HEK293T (cell line): ENCODE measurements around the gene MLH1.
"Not testable (repeated sequence)": the region's sequence is repeated elsewhere in the genome, so short reads cannot be mapped to it uniquely, and the experiment has no call there.

ENCODE experiments used
- CTCF ChIA-PET: fragments of 350-600 bp; formaldehyde crosslinking; extraction: SDS; loops from one replicate; lab custom pipeline; 2021; ENCODE audit warnings: antibody characterized with exemption, inconsistent platforms; lab: Yijun Ruan, JAX
- POLR2A ChIA-PET: fragments of 350-600 bp; formaldehyde crosslinking; extraction: SDS; loops from one replicate; lab custom pipeline; 2020; ENCODE audit warnings: antibody characterized with exemption, inconsistent platforms; lab: Yijun Ruan, JAX
- DNase-seq: peaks from one replicate; pipeline ENCODE4 v3.0.0; 2012; ENCODE audit warnings: mixed read lengths; ENCODE audit errors: extremely low spot score
- ARNT ChIP-seq: fragments of 450-650 bp; IDR thresholded peaks from 2 replicates; pipeline ENCODE4 v1.6.1; 2017; ENCODE audit warnings: mild to moderate bottlenecking
- BHLHE40 ChIP-seq: fragments of 450-650 bp; IDR thresholded peaks from 2 replicates; pipeline ENCODE4 v1.6.1; 2016; ENCODE audit warnings: mild to moderate bottlenecking, moderate library complexity, borderline replicate concordance
- CTBP1 ChIP-seq: fragments of 450-650 bp; IDR thresholded peaks from 2 replicates; pipeline ENCODE4 v1.6.1; 2016; ENCODE audit warnings: borderline replicate concordance
- ELF4 ChIP-seq: fragments of 450-650 bp; IDR thresholded peaks from 2 replicates; pipeline ENCODE4 v1.6.1; 2017; ENCODE audit warnings: antibody characterized with exemption
- FOXA1 ChIP-seq: fragments of 450-650 bp; IDR thresholded peaks from 2 replicates; pipeline ENCODE4 v1.6.1; 2016; ENCODE audit warnings: mild to moderate bottlenecking
- FOXK2 ChIP-seq: fragments of 450-650 bp; IDR thresholded peaks from 2 replicates; pipeline ENCODE4 v1.6.1; 2016; ENCODE audit warnings: mild to moderate bottlenecking
- FOXM1 ChIP-seq: fragments of 450-650 bp; IDR thresholded peaks from 2 replicates; pipeline ENCODE4 v1.6.1; 2017; ENCODE audit warnings: mild to moderate bottlenecking, borderline replicate concordance
- HDGF ChIP-seq: fragments of 450-650 bp; IDR thresholded peaks from 2 replicates; pipeline ENCODE4 v1.6.1; 2017; ENCODE audit warnings: antibody characterized with exemption, borderline replicate concordance
- L3MBTL2 ChIP-seq: fragments of 450-650 bp; conservative IDR thresholded peaks from 2 replicates; pipeline ENCODE4 v1.6.1; 2016; ENCODE audit warnings: mild to moderate bottlenecking
- LEF1 ChIP-seq: fragments of 450-650 bp; IDR thresholded peaks from 2 replicates; pipeline ENCODE4 v1.6.1; 2017; ENCODE audit warnings: mild to moderate bottlenecking, borderline replicate concordance
- NFRKB ChIP-seq: fragments of 450-650 bp; IDR thresholded peaks from 2 replicates; pipeline ENCODE4 v1.6.1; 2016; ENCODE audit warnings: mild to moderate bottlenecking, moderate library complexity
- SP1 ChIP-seq: fragments of 450-650 bp; IDR thresholded peaks from 2 replicates; pipeline ENCODE4 v1.6.1; 2017
- SUZ12 ChIP-seq: fragments of 450-650 bp; IDR thresholded peaks from 2 replicates; pipeline ENCODE4 v1.6.1; 2016; ENCODE audit warnings: mild to moderate bottlenecking
- TARDBP ChIP-seq: fragments of 450-650 bp; IDR thresholded peaks from 2 replicates; pipeline ENCODE4 v1.6.1; 2016
- ZNF384 ChIP-seq: fragments of 450-650 bp; IDR thresholded peaks from 2 replicates; pipeline ENCODE4 v1.6.1; 2016
- TF ChIP-seq, protein P1 (sequence below): fragments of 450-650 bp; IDR thresholded peaks from 2 replicates; pipeline ENCODE4 v1.6.1; 2016

Gene MLH1

GRCh38 chr3:37053753-37054152, 60.4 kb downstream of the MLH1 start:
- TF ChIP-seq FOXA1 (no peak), L3MBTL2 (no peak), FOXK2 (no peak)
- POLR2A ChIA-PET: no interaction called here
- CTCF ChIA-PET: no interaction called here
- DNase-seq: no peak

DNA sequence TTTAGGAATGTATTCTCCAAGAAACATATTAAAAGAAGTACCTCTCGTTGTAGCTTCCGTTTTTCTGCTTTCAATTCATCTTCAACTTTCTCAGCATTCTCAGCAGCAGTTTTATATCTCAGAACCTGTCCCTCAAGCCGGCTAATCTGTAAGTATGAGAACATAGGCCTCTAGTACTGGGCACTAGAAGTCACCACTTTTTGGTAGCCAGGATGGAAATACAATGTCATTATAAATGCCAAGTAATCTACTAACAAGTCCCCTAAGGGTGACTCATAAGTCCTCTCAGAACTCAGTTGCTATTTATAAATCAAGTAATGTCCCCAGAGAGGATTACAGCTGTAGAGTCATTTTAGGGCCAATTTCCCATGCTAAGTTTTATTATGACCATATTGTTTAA, 61.1 kb downstream of the MLH1 start:
- POLR2A ChIA-PET: no interaction called here

GRCh38 chr3:37055077-37055476, 61.8 kb downstream of the MLH1 start:
- POLR2A ChIA-PET, CTCF ChIA-PET, DNase-seq: not testable (repeated sequence)

More for the DNA sequence above, 61.1 kb downstream of the MLH1 start:
- TF ChIP-seq L3MBTL2 (no peak), FOXA1 (no peak)
- TF ChIP-seq, protein P1, sequence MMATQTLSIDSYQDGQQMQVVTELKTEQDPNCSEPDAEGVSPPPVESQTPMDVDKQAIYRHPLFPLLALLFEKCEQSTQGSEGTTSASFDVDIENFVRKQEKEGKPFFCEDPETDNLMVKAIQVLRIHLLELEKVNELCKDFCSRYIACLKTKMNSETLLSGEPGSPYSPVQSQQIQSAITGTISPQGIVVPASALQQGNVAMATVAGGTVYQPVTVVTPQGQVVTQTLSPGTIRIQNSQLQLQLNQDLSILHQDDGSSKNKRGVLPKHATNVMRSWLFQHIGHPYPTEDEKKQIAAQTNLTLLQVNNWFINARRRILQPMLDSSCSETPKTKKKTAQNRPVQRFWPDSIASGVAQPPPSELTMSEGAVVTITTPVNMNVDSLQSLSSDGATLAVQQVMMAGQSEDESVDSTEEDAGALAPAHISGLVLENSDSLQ: peak; percentile 60
- DNase-seq: peak; percentile 23
- CTCF ChIA-PET: no interaction called here

DNA sequence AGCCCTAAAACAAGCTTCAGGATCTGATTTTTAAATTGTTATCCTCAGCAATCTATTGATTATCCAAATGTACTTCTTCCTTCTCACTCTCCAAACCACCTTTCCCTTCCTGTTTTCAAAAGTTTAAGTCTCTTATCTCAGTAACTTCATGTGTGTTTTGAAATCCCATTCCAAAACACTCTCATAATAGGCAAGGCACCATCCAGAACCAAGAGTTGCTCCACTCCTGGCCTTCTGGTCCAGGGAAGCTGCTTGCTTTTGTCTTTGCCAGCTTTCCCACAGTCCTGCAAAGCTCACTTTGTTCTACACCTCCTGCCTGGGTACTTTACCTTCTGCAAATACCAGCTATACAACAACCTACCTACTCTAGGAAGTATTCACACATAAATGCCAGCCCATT, 63.5 kb downstream of the MLH1 start:
- ChIA-PET POLR2A (no interaction called here), CTCF (no interaction called here)
- no peak for TF ChIP-seq FOXM1
- TF ChIP-seq FOXA1: no peak
- no peak for TF ChIP-seq ARNT
- TF ChIP-seq HDGF: no peak
- TF ChIP-seq BHLHE40: no peak
- TF ChIP-seq L3MBTL2: no peak
- TF ChIP-seq NFRKB: no peak
- TF ChIP-seq ELF4: no peak
- no peak for TF ChIP-seq FOXK2
- no peak for TF ChIP-seq TARDBP
- TF ChIP-seq LEF1: no peak
- no peak for TF ChIP-seq SUZ12
- no peak for TF ChIP-seq SP1
- no peak for TF ChIP-seq CTBP1
- TF ChIP-seq, protein P1: no peak
- TF ChIP-seq ZNF384: no peak
- no peak for DNase-seq

GRCh38 chr3:37058117-37058516, 64.8 kb downstream of the MLH1 start:
- POLR2A ChIA-PET: no interaction called here
- TF ChIP-seq NFRKB (no peak), FOXK2 (no peak), ZNF384 (no peak), LEF1 (no peak), BHLHE40 (no peak)
- DNase-seq: no peak
- CTCF ChIA-PET: no interaction called here

- TF ChIP-seq TARDBP: no peak
- no peak for TF ChIP-seq SP1
- no peak for TF ChIP-seq ARNT
- no peak for TF ChIP-seq FOXK2
- TF ChIP-seq, protein P1: no peak
- no peak for TF ChIP-seq HDGF
- TF ChIP-seq CTBP1: no peak
- TF ChIP-seq ELF4: no peak
- no peak for TF ChIP-seq SUZ12
- no peak for TF ChIP-seq ZNF384
- TF ChIP-seq FOXA1: no peak
- no peak for TF ChIP-seq FOXM1
- TF ChIP-seq BHLHE40: no peak
- no peak for TF ChIP-seq LEF1
- TF ChIP-seq L3MBTL2: no peak
- TF ChIP-seq NFRKB: no peak
- DNase-seq: no peak
- POLR2A ChIA-PET: no interaction called here
- CTCF ChIA-PET: no interaction called here
These were observed 71.4 kb downstream of the MLH1 start for GRCh38 chr3:37064747-37065146.

- no peak for TF ChIP-seq ZNF384
- TF ChIP-seq FOXA1: no peak
- no peak for TF ChIP-seq HDGF
- no peak for TF ChIP-seq ARNT
- no peak for TF ChIP-seq SUZ12
- no peak for TF ChIP-seq L3MBTL2
- no peak for TF ChIP-seq ELF4
- no peak for TF ChIP-seq TARDBP
- TF ChIP-seq, protein P1: no peak
- DNase-seq: no peak
- ChIA-PET CTCF (no interaction called here), POLR2A (no interaction called here)
These were observed 74.3 kb downstream of the MLH1 start for GRCh38 chr3:37067577-37067976.
